ENCODE measurements around the gene KCNG2.

The KCNG2 gene

DNA sequence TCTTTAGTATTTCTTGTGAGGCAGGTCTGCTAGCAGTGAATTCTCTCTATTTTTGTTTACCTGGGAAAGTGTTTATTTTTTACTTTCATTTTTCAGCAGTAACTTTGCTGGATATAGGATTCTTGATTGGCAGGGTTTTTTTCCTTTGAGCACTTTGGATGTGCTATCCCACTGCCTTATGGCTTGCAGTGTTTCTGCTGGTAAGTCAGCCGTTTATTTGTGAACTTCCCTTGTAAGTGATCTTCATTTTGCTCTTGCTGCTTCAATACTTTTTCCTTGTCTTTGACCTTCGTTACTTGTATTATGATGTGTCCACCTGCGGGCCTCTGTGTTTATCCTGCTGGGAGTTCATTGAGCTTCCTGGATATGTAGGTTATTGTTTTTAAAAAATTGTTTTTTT, 99.0 kb downstream of the KCNG2 start:
- Histone ChIP-seq H4K12ac (ENCODE audit: low read depth, low read length) (no peak overlapping the region), H4K8ac (ENCODE audit: low read depth, low read length) (no peak overlapping the region), H3K27me3 (ENCODE audit: insufficient read depth, low read length) (no peaks in the 10 kb centered on the region), H3K23ac (ENCODE audit: low read length) (no peak overlapping the region), H3K14ac (ENCODE audit: low read length) (no peak overlapping the region), H3K4me3 (ENCODE audit: low read depth, low read length) (no peak overlapping the region), H2AK5ac (ENCODE audit: low read length) (no peak overlapping the region), H3K27ac (ENCODE audit: low read depth, low read length) (no peak overlapping the region), H3K4me2 (ENCODE audit: low read length) (no peak overlapping the region), H3K4ac (ENCODE audit: low read depth, low read length) (no peak overlapping the region), H3K79me2 (ENCODE audit: control insufficient read depth, insufficient read depth, low read length, poor library complexity) (no peaks in the 10 kb centered on the region), H3K79me1 (ENCODE audit: low read length) (no peaks in the 10 kb centered on the region), H2AFZ (ENCODE audit: insufficient read depth, low read length, poor library complexity) (no peak overlapping the region), H2BK120ac (ENCODE audit: insufficient read depth, low read length, poor library complexity) (no peak overlapping the region), H3K18ac (ENCODE audit: low read length) (no peak overlapping the region), H3K9ac (ENCODE audit: low read length) (no peak overlapping the region), H4K91ac (ENCODE audit: low read depth, low read length) (no peak overlapping the region), H3K4me1 (ENCODE audit: control insufficient read depth in 1 of 2, insufficient read depth in 2 of 2, low read length in 2 of 2) (no peaks in the 10 kb centered on the region), H2BK12ac (ENCODE audit: low read length) (no peak overlapping the region), H2BK5ac (ENCODE audit: low read depth, low read length, poor library complexity) (no peak overlapping the region), H3K9me3 (ENCODE audit: insufficient read depth, low read depth, low read length) (peaks cover 43% of the 10 kb centered on the region), H3K36me3 (ENCODE audit: control insufficient read depth in 1 of 2, insufficient read depth in 2 of 2, low read length in 2 of 2) (peaks cover under 1 to 3% of the 10 kb centered on the region in 2 experiments)
- no peak for DNase-seq
- WGBS (ENCODE audit: extremely low coverage, insufficient coverage, insufficient read length) = no CpG with 5 or more reads among the region's 3 CpGs

GRCh38 chr18:79897940-79898625, 100.3 kb downstream of the KCNG2 start:
- H3K18ac ChIP-seq (ENCODE audit: low read length) = no peak overlapping the region
- H2AFZ ChIP-seq (ENCODE audit: insufficient read depth, low read length, poor library complexity) = no peak overlapping the region
- no peaks in the 10 kb centered on the region for H3K27me3 ChIP-seq (ENCODE audit: insufficient read depth, low read length)
- peaks cover 49% of the 10 kb centered on the region for H3K9me3 ChIP-seq (ENCODE audit: insufficient read depth, low read depth, low read length)
- H2BK12ac ChIP-seq (ENCODE audit: low read length) = no peak overlapping the region
- H4K91ac ChIP-seq (ENCODE audit: low read depth, low read length) = no peak overlapping the region
- no peak for DNase-seq
- no peak overlapping the region for H2AK5ac ChIP-seq (ENCODE audit: low read length)
- no peak overlapping the region for H3K4me3 ChIP-seq (ENCODE audit: low read depth, low read length)
- H3K27ac ChIP-seq (ENCODE audit: low read depth, low read length) = no peak overlapping the region
- H3K4me2 ChIP-seq (ENCODE audit: low read length) = no peak overlapping the region
- no peaks in the 10 kb centered on the region for H3K79me2 ChIP-seq (ENCODE audit: control insufficient read depth, insufficient read depth, low read length, poor library complexity)
- no peak overlapping the region for H3K9ac ChIP-seq (ENCODE audit: low read length)
- no peak overlapping the region for H4K8ac ChIP-seq (ENCODE audit: low read depth, low read length)
- H3K4ac ChIP-seq (ENCODE audit: low read depth, low read length) = no peak overlapping the region
- no peak overlapping the region for H2BK120ac ChIP-seq (ENCODE audit: insufficient read depth, low read length, poor library complexity)
- H3K14ac ChIP-seq (ENCODE audit: low read length) = no peak overlapping the region
- H4K12ac ChIP-seq (ENCODE audit: low read depth, low read length) = no peak overlapping the region
- H3K79me1 ChIP-seq (ENCODE audit: low read length) = no peaks in the 10 kb centered on the region
- no peak overlapping the region for H2BK5ac ChIP-seq (ENCODE audit: low read depth, low read length, poor library complexity)
- peaks cover 5 to 10% of the 10 kb centered on the region in 2 experiments for H3K36me3 ChIP-seq (ENCODE audit: control insufficient read depth in 1 of 2, insufficient read depth in 2 of 2, low read length in 2 of 2)
- H3K4me1 ChIP-seq (ENCODE audit: control insufficient read depth in 1 of 2, insufficient read depth in 2 of 2, low read length in 2 of 2) = no peaks in the 10 kb centered on the region
- no CpG with 5 or more reads among the region's 15 CpGs for WGBS (ENCODE audit: extremely low coverage, insufficient coverage, insufficient read length)
- no peak overlapping the region for H3K23ac ChIP-seq (ENCODE audit: low read length)

DNA sequence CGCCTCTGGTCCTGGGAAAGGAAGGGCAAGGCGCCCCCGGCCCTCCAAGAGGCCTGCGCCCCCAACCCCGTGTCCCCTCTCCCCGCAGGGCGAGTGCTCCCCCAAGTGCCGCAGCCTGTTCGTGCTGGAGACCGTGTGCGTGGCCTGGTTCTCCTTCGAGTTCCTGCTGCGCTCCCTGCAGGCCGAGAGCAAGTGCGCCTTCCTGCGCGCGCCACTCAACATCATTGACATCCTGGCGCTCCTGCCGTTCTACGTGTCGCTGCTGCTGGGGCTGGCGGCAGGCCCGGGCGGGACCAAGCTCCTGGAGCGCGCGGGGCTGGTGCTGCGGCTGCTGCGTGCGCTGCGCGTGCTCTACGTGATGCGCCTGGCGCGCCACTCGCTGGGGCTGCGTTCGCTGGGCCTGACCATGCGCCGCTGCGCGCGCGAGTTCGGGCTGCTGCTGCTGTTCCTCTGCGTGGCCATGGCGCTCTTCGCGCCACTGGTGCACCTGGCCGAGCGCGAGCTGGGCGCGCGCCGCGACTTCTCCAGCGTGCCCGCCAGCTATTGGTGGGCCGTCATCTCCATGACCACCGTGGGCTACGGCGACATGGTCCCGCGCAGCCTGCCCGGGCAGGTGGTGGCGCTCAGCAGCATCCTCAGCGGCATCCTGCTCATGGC, 101.3 kb downstream of the KCNG2 start:
- Histone ChIP-seq H4K91ac (ENCODE audit: low read depth, low read length) (no peak overlapping the region), H3K4me3 (ENCODE audit: low read depth, low read length) (no peak overlapping the region), H3K18ac (ENCODE audit: low read length) (no peak overlapping the region), H2AK5ac (ENCODE audit: low read length) (no peak overlapping the region), H3K23ac (ENCODE audit: low read length) (no peak overlapping the region), H3K79me1 (ENCODE audit: low read length) (no peaks in the 10 kb centered on the region), H3K4me1 (ENCODE audit: control insufficient read depth in 1 of 2, insufficient read depth in 2 of 2, low read length in 2 of 2) (no peaks in the 10 kb centered on the region), H4K8ac (ENCODE audit: low read depth, low read length) (no peak overlapping the region), H3K4ac (ENCODE audit: low read depth, low read length) (no peak overlapping the region), H3K9me3 (ENCODE audit: insufficient read depth, low read depth, low read length) (peaks cover 57% of the 10 kb centered on the region), H4K12ac (ENCODE audit: low read depth, low read length) (no peak overlapping the region), H2BK120ac (ENCODE audit: insufficient read depth, low read length, poor library complexity) (no peak overlapping the region), H2AFZ (ENCODE audit: insufficient read depth, low read length, poor library complexity) (no peak overlapping the region), H2BK12ac (ENCODE audit: low read length) (no peak overlapping the region), H3K79me2 (ENCODE audit: control insufficient read depth, insufficient read depth, low read length, poor library complexity) (no peaks in the 10 kb centered on the region), H3K14ac (ENCODE audit: low read length) (no peak overlapping the region), H3K4me2 (ENCODE audit: low read length) (no peak overlapping the region), H2BK5ac (ENCODE audit: low read depth, low read length, poor library complexity) (no peak overlapping the region), H3K27ac (ENCODE audit: low read depth, low read length) (no peak overlapping the region), H3K9ac (ENCODE audit: low read length) (no peak overlapping the region), H3K27me3 (ENCODE audit: insufficient read depth, low read length) (no peaks in the 10 kb centered on the region), H3K36me3 (ENCODE audit: control insufficient read depth in 1 of 2, insufficient read depth in 2 of 2, low read length in 2 of 2) (peaks cover 14 to 19% of the 10 kb centered on the region in 2 experiments)
- no CpG with 5 or more reads among the region's 70 CpGs for WGBS (ENCODE audit: extremely low coverage, insufficient coverage, insufficient read length)
- DNase-seq = no peak

- Histone ChIP-seq H3K4me2 (ENCODE audit: low read length) (no peak overlapping the region), H3K79me1 (ENCODE audit: low read length) (no peaks in the 10 kb centered on the region), H2AK5ac (ENCODE audit: low read length) (no peak overlapping the region), H3K9me3 (ENCODE audit: insufficient read depth, low read depth, low read length) (peaks cover 57% of the 10 kb centered on the region), H2BK12ac (ENCODE audit: low read length) (no peak overlapping the region), H2AFZ (ENCODE audit: insufficient read depth, low read length, poor library complexity) (no peak overlapping the region), H3K18ac (ENCODE audit: low read length) (no peak overlapping the region), H3K27ac (ENCODE audit: low read depth, low read length) (no peak overlapping the region), H2BK120ac (ENCODE audit: insufficient read depth, low read length, poor library complexity) (no peak overlapping the region), H2BK5ac (ENCODE audit: low read depth, low read length, poor library complexity) (no peak overlapping the region), H3K79me2 (ENCODE audit: control insufficient read depth, insufficient read depth, low read length, poor library complexity) (no peaks in the 10 kb centered on the region), H3K9ac (ENCODE audit: low read length) (no peak overlapping the region), H3K4me3 (ENCODE audit: low read depth, low read length) (peak overlapping the region; percentile 29), H3K4ac (ENCODE audit: low read depth, low read length) (no peak overlapping the region), H4K8ac (ENCODE audit: low read depth, low read length) (no peak overlapping the region), H3K14ac (ENCODE audit: low read length) (no peak overlapping the region), H3K23ac (ENCODE audit: low read length) (no peak overlapping the region), H3K27me3 (ENCODE audit: insufficient read depth, low read length) (no peaks in the 10 kb centered on the region), H4K12ac (ENCODE audit: low read depth, low read length) (no peak overlapping the region), H3K4me1 (ENCODE audit: control insufficient read depth in 1 of 2, insufficient read depth in 2 of 2, low read length in 2 of 2) (no peaks in the 10 kb centered on the region), H4K91ac (ENCODE audit: low read depth, low read length) (no peak overlapping the region), H3K36me3 (ENCODE audit: control insufficient read depth in 1 of 2, insufficient read depth in 2 of 2, low read length in 2 of 2) (peaks cover 14 to 19% of the 10 kb centered on the region in 2 experiments)
- WGBS (ENCODE audit: extremely low coverage, insufficient coverage, insufficient read length) = no CpG with 5 or more reads among the region's 53 CpGs
- DNase-seq = no peak
Measured at GRCh38 chr18:79899609-79900445, 102.1 kb downstream of the KCNG2 start.

Measured in trophoblast cell (in vitro differentiated cells and primary cell).